HepG2 (cell line): ENCODE measurements around the gene CNTD1. TPM values are rescaled to one million over a fixed set of nuclear protein-coding genes. Genes with fewer than 3 reads are reported as not detected.

Experiments used
- CEBPG ChIP-seq: IDR thresholded peaks from 2 replicates; pipeline ENCODE4 v1.6.1; 2016
- ELF4 ChIP-seq: sonication (generic); formaldehyde crosslinking; IDR thresholded peaks from 2 replicates; pipeline ENCODE4 v1.5.0; 2020; ENCODE audit warnings: missing genetic modification reagents, mild to moderate bottlenecking, moderate library complexity, borderline replicate concordance
- GATA4 ChIP-seq: sonication (generic); IDR thresholded peaks from 2 replicates; pipeline ENCODE4 v1.6.1; 2016; ENCODE audit warnings: antibody characterized with exemption, low read depth, borderline replicate concordance
- GRHL1 ChIP-seq: sonication (generic); formaldehyde crosslinking; conservative IDR thresholded peaks from 2 replicates; pipeline ENCODE4 v1.8.0; 2022; ENCODE audit warnings: missing genetic modification reagents
- KMT2B ChIP-seq: IDR thresholded peaks from 2 replicates; pipeline ENCODE4 v1.6.1; 2016; ENCODE audit warnings: missing genetic modification reagents, missing compliant biosample characterization
- NR2F2 ChIP-seq: IDR thresholded peaks from 2 replicates; pipeline ENCODE4 v1.6.1; 2012; ENCODE audit warnings: low read depth, inconsistent platforms, borderline replicate concordance
- PITX1 ChIP-seq: sonication (generic); formaldehyde crosslinking; IDR thresholded peaks from 2 replicates; pipeline ENCODE4 v1.5.1; 2020; ENCODE audit warnings: mild to moderate bottlenecking, missing genetic modification reagents
- POLR2A ChIP-seq, 2 experiments: IDR thresholded peaks; 2 replicates each; pipeline ENCODE4 v1.6.1; 2011; ENCODE audit warnings: low read depth in 2 of 2, low read length in 2 of 2, mild to moderate bottlenecking in 1 of 2, moderate library complexity in 1 of 2; ENCODE audit not compliant: insufficient read depth in 1 of 2
- SRY ChIP-seq: sonication (generic); formaldehyde crosslinking; IDR thresholded peaks from 2 replicates; pipeline ENCODE4 v1.8.0; 2022; ENCODE audit warnings: mild to moderate bottlenecking, missing genetic modification reagents
- TEAD3 ChIP-seq: optimal IDR thresholded peaks from 2 replicates; pipeline ENCODE3; 2016; ENCODE audit warnings: borderline replicate concordance
- ZBED4 ChIP-seq: sonication (generic); formaldehyde crosslinking; IDR thresholded peaks from 2 replicates; pipeline ENCODE4 v1.4.0; 2020; ENCODE audit warnings: missing genetic modification reagents, borderline replicate concordance
- ZNF326 ChIP-seq: sonication (generic); formaldehyde crosslinking; IDR thresholded peaks from 2 replicates; pipeline ENCODE4 v1.4.0; 2020; ENCODE audit warnings: missing genetic modification reagents, borderline replicate concordance
- ZNF337 ChIP-seq: sonication (generic); formaldehyde crosslinking; IDR thresholded peaks from 2 replicates; pipeline ENCODE4 v1.5.1; 2020; ENCODE audit warnings: missing genetic modification reagents, low read depth, mild to moderate bottlenecking, borderline replicate concordance
- ZNF33A ChIP-seq: sonication (generic); formaldehyde crosslinking; IDR thresholded peaks from 2 replicates; pipeline ENCODE4 v1.5.1; 2020; ENCODE audit warnings: missing genetic modification reagents, mild to moderate bottlenecking, moderate library complexity, borderline replicate concordance
- ZNF530 ChIP-seq: sonication (generic); formaldehyde crosslinking; IDR thresholded peaks from 2 replicates; pipeline ENCODE4 v1.5.0; 2020; ENCODE audit warnings: low read depth, mild to moderate bottlenecking, missing genetic modification reagents
- ZNF557 ChIP-seq: sonication (generic); formaldehyde crosslinking; IDR thresholded peaks from 2 replicates; pipeline ENCODE4 v1.4.0; 2020; ENCODE audit warnings: missing genetic modification reagents
- ZNF614 ChIP-seq: IDR thresholded peaks from 2 replicates; pipeline ENCODE4 v1.6.1; 2018; ENCODE audit warnings: missing biosample characterization, missing genetic modification reagents, inconsistent platforms, borderline replicate concordance
- ZNF615 ChIP-seq: sonication (generic); formaldehyde crosslinking; IDR thresholded peaks from 2 replicates; pipeline ENCODE4 v1.5.0; 2020; ENCODE audit warnings: mild to moderate bottlenecking, missing genetic modification reagents, borderline replicate concordance
- ZXDC ChIP-seq: sonication (generic); formaldehyde crosslinking; IDR thresholded peaks from 2 replicates; pipeline ENCODE4 v1.5.0; 2020; ENCODE audit warnings: mild to moderate bottlenecking, missing genetic modification reagents
- polyA plus RNA-seq, 8 experiments: library from polyadenylated mRNA; depleted of rRNA in 3 of 8; stranded (reverse) in 7 of 8; unstranded in 1 of 8; fragments of >200 nt; fragmentation: Illumina TruSeq in 4 of 8; extraction: Trizol in 4 of 8; gene quantifications; 2 replicates each; pipeline versions ENCODE4 v1.2.1 to v1.2.3, GENCODE V29; 2011 to 2016; ENCODE audit warnings: low read depth in 4 of 8, missing spikeins in 1 of 8, mixed read lengths in 1 of 8; ENCODE audit not compliant: insufficient read depth in 1 of 8
- total RNA-seq, 5 experiments: library from RNA; depleted of rRNA; stranded (reverse); fragments of >200 nt; fragmentation: Illumina TruSeq; extraction: Trizol; gene quantifications; 2 replicates each; pipeline ENCODE4 v1.2.3, GENCODE V29; 2016; ENCODE audit warnings: low read depth in 1 of 5
- TF ChIP-seq, protein P1 (sequence below): sonication (generic); formaldehyde crosslinking; IDR thresholded peaks from 2 replicates; pipeline ENCODE4 v1.4.0; 2020; ENCODE audit warnings: missing genetic modification reagents
- TF ChIP-seq, protein P2 (sequence below): sonication (generic); formaldehyde crosslinking; IDR thresholded peaks from 2 replicates; pipeline ENCODE4 v1.5.0; 2020; ENCODE audit warnings: missing genetic modification reagents

The CNTD1 gene
- total and polyA plus RNA-seq, 2 of the 13 experiments (the other 11 are each of a cell fraction or from before 2014, with no cell fraction given), result 0.11 to 0.15 TPM

GRCh38 chr17:42803074-42803883 lies 4.6 kb downstream of the CNTD1 start (continued):
- TF ChIP-seq ZXDC (CRISPR knock-in tag) (no peak), ZNF326 (no peak), SRY (CRISPR knock-in tag) (no peak), PITX1 (CRISPR knock-in tag) (peak; percentile 76), ZNF614 (no peak), ELF4 (CRISPR knock-in tag) (no peak), ZNF337 (no peak), ZNF557 (CRISPR knock-in tag) (no peak), ZBED4 (CRISPR knock-in tag) (no peak), KMT2B (no peak), NR2F2 (peak; percentile 68; the same call in 1 of the 2 replicates), GRHL1 (CRISPR knock-in tag) (no peak), ZNF530 (no peak), POLR2A (IDR thresholded peaks at IDR 0.05; ENCODE audit: insufficient read depth in 1 of 2, low read depth in 2 of 2, low read length in 2 of 2) (no peak), ZNF615 (CRISPR knock-in tag) (no peak), CEBPG (CRISPR knock-in tag) (no peak), GATA4 (no peak), ZNF33A (CRISPR knock-in tag) (no peak), TEAD3 (CRISPR knock-in tag) (peak; percentile 90)
- TF ChIP-seq, protein P1, sequence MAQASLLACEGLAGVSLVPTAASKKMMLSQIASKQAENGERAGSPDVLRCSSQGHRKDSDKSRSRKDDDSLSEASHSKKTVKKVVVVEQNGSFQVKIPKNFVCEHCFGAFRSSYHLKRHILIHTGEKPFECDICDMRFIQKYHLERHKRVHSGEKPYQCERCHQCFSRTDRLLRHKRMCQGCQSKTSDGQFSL, result no peak
- TF ChIP-seq, protein P2, sequence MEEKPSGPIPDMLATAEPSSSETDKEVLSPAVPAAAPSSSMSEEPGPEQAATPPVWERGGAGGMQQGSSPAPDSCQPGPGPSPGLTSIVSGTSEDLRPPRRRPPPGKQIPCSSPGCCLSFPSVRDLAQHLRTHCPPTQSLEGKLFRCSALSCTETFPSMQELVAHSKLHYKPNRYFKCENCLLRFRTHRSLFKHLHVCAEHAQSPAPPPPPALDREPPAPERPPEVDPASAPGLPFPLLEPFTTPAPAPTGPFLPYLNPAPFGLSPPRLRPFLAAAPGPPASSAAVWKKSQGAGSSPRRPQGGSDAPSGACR, result 0 out of 2 replicates have a peak, but pooled peaks have one; percentile 3
